HG03378 (cell line): ENCODE results near the gene SLC43A1.

Experiments
- ATAC-seq: cut with Tn5 transposase; IDR thresholded peaks from one replicate; pipeline ENCODE4 v1.9.1; 2021; ENCODE audit warnings: mild to moderate bottlenecking, moderate library complexity; ENCODE audit not compliant: unreplicated experiment

The SLC43A1 gene

DNA sequence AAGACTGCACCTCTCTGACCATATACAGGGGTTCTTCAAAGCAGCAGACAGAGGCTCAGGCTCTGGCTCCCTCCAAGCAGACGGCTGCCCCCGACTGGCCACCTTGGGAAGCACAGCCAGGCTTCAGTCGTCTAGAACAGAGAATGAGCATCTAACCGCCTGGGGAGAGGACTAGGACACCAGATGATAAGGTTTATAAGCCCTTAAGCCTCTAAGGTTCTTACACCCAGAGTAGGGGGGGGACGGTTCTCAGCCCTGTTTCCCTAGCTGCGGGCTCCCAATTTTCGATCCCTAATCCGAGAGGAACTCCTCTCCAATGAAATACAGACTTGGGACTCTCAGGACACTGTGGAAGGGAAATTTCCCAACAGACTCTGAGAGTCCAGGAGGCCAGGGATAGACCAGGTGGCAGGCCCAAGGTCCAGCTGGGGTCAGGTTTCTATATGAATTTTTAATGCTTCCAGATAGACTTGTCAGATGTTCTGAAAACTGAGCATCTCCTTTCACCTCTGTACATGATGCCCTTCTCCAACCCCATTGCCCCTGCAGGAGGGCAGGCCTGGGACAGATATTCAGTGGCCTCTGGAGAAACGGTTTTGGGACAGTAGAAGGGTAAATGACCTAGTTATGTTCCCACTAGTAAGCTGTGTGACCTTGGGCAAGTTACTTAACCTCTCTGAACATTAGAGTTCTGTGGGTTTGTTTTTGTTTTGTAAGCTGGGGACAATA lies 34.9 kb downstream of the SLC43A1 start:
- ATAC-seq = peak; percentile 35

- ATAC-seq = no peak
Observed at GRCh38 chr11:57479911-57480310, 35.6 kb downstream of the SLC43A1 start.

GRCh38 chr11:57479021-57479663 lies 36.4 kb downstream of the SLC43A1 start:
- ATAC-seq = no peak

- no peak for ATAC-seq
Observed at GRCh38 chr11:57477507-57478189, 37.9 kb downstream of the SLC43A1 start.

GRCh38 chr11:57476757-57477506 lies 38.6 kb downstream of the SLC43A1 start:
- no peak for ATAC-seq

DNA sequence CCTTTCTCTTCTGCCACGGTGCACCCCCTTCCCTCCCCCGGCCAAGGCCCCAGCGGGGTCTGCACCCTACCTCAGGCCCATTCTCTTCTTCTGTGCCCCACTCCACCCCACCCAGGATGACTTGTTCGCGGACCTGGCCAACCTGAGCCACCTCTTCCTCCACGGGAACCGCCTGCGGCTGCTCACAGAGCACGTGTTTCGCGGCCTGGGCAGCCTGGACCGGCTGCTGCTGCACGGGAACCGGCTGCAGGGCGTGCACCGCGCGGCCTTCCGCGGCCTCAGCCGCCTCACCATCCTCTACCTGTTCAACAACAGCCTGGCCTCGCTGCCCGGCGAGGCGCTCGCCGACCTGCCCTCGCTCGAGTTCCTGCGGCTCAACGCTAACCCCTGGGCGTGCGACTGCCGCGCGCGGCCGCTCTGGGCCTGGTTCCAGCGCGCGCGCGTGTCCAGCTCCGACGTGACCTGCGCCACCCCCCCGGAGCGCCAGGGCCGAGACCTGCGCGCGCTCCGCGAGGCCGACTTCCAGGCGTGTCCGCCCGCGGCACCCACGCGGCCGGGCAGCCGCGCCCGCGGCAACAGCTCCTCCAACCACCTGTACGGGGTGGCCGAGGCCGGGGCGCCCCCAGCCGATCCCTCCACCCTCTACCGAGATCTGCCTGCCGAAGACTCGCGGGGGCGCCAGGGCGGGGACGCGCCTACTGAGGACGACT lies 39.3 kb downstream of the SLC43A1 start:
- no peak for ATAC-seq

DNA sequence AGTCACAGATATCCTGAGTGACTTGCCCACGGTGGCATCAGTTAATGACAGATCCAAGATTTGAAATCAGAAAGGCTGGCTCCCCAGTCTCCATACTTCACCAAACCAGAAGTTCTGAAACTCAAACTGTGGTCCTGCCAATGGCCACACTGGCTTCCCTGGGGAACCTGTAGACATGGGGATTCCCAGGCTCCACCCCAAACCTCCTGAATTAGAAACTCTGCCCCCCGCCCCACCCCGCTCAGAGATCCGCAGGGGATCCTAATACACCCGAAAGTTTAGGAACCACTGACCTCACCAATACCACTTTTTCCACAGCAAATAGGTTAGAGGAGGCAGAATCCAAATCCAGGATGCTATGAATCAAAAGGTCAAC lies 39.8 kb downstream of the SLC43A1 start:
- no peak for ATAC-seq

DNA sequence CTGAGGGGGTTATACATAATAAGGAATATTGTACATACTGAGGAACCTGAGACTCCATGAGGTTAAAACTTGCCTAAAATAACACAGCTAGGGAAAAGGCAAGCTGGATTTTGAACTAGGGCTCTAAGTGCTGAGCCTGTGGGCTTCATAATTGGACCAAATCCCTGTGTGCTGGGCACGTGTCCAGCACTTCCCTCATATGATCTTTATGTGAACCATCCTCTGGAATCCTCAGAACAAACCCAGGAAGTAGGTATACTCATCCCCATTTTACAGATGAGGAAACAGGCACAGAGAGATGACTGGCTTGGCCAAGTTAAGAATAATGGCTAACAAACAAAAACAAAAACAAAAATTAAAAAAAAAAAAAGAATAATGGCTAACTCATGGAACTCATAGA lies 40.3 kb downstream of the SLC43A1 start:
- no peak for ATAC-seq

DNA sequence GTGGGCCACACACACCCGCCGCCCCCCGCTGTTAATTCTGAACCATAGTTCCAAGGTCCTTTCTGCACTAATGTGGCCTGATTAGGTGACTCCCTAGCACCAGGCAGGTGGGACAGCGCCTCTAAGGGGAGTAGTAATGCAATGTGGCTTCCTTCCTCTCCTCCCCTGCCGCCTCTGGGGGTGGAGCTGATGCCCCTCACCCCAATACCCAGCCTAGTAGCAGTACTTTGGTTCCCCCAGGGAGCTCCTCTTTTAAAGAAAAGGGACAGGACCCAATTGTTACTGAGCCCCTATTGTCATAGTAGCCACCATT lies 40.7 kb downstream of the SLC43A1 start:
- no peak for ATAC-seq

DNA sequence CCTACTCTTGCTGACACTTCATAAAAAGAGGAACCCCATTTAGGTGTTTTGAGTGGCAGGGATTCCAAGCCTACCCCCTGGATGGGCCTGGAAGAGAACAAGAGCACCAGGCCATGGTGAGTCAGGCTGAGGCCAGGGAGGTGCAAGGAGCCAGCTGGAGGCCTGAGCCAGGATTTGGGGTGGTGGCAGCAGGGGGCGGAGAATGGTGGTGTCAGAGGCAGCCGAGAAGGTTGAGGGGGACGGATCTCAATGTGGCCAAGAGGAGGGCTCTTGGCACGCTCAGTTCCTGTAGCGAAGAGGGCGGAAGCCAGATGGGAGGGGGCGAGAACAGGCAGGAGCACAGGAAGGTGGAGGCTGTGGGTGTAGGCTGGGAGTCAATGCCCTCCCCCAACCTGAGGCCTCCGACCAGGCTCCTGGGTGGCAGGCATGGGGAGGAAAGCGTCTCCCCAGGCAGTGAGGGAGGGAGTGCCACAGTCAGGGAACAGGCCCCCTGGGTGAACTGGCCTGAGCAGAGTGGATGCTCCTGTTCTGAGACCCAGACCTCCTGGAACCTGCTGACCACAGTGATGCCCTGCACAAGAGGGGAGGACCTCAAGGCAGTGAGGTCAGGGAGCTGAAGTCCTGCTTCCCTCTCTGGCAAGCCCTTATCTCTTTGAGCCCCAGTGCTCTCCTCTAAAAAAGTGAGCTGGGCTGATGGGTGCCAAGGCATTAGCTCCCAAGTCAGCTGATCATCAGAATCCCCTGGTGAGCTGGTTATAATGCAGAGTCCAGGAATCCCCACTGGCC lies 41.3 kb downstream of the SLC43A1 start:
- ATAC-seq = peak; percentile 35

GRCh38 chr11:57473285-57473841 lies 42.1 kb downstream of the SLC43A1 start:
- ATAC-seq = no peak

GRCh38 chr11:57471496-57471895 lies 44.0 kb downstream of the SLC43A1 start:
- ATAC-seq = no peak

- ATAC-seq = no peak
Observed at GRCh38 chr11:57469268-57469667, 46.2 kb downstream of the SLC43A1 start.

DNA sequence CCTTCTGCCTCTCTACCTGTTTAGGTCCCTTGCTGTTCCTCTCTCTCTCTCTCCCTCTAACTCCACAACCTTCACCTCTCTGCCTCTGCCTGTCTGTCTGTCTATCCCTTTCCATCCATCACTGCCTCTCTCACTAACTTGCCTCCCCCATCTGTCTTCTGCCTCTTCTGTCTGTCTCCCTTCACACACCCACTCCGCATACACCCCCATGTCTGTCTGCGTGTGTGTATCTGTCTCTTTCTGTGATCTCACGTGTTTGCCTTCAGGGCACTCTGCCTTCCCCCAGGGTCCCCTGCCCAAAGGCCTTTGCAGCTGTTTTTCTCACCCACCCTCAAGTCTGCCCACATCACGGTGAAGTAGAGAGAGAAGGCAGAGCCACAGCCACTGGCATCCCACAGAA lies 47.2 kb downstream of the SLC43A1 start:
- ATAC-seq = no peak

DNA sequence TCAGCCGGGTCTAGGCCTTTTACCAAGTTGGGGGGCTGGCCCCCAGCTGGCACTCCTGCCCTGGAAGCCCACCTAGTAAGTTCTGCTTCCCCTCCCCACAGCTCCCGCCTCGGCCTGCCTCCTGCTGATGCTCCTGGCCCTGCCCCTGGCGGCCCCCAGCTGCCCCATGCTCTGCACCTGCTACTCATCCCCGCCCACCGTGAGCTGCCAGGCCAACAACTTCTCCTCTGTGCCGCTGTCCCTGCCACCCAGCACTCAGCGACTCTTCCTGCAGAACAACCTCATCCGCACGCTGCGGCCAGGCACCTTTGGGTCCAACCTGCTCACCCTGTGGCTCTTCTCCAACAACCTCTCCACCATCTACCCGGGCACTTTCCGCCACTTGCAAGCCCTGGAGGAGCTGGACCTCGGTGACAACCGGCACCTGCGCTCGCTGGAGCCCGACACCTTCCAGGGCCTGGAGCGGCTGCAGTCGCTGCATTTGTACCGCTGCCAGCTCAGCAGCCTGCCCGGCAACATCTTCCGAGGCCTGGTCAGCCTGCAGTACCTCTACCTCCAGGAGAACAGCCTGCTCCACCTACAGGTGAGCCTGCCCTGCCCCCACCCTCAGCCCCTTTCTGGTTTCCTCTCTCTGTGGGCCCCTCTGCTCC lies 47.9 kb downstream of the SLC43A1 start:
- no peak for ATAC-seq

- no peak for ATAC-seq
Observed at GRCh38 chr11:57466680-57467079, 48.8 kb downstream of the SLC43A1 start.

- no peak for ATAC-seq
Observed at GRCh38 chr11:57464539-57465181, 50.8 kb downstream of the SLC43A1 start.

- ATAC-seq = no peak
Observed at GRCh38 chr11:57463671-57464538, 51.6 kb downstream of the SLC43A1 start.
